ENCODE data around the gene ATP6V0A1. TPM values are rescaled to one million over a fixed set of nuclear protein-coding genes. Genes with fewer than 3 reads are reported as not detected.

The ATP6V0A1 gene
- total RNA-seq, 1 experiment from 2014 or later, result 55.1 TPM

- 0 out of 2 replicates have a peak within 1 kb of the TSS, but pooled peaks have one; percentile 12 for H3K27ac ChIP-seq
- H4K20me1 ChIP-seq (ENCODE audit: insufficient read depth), result no peaks in the 10 kb centered on the region; the same call in 1 of the 2 replicates
- peak within 1 kb of the TSS; percentile 90 for H3K4me2 ChIP-seq
- intact Hi-C loops (cut with micrococcal nuclease; ENCODE audit: unreplicated experiment), result loop anchor here (1.0 to 5.0 kb wide), 3 partner anchors 34 to 254 kb away; partner anchors contain the start of genes PLEKHH3 and STAT3
- H3K36me3 ChIP-seq (ENCODE audit: low read depth), result no peaks in the 10 kb centered on the region
- peaks cover 38% of the 10 kb centered on the region for H3K79me2 ChIP-seq (ENCODE audit: low read depth)
- no TSS peak for BruUV-seq (replicated peaks)
- H3F3A ChIP-seq (ENCODE audit: insufficient read depth, low read depth), result peaks cover 44% of the 10 kb centered on the region
- peak within 1 kb of the TSS; percentile 76 for H3K4me3 ChIP-seq
- no peaks in the 10 kb centered on the region for H3K9me2 ChIP-seq (ENCODE audit: insufficient read depth)
- POLR2A ChIA-PET (ENCODE audit: unreplicated experiment), result interaction anchor here (0.5 to 1.6 kb wide), 19 partner anchors 8 to 1317 kb away, joined by 3 to 23 read pairs (median 5); partner anchors contain the start of gene STAT3
- peak within 1 kb of the TSS; percentile 95 for H2AFZ ChIP-seq
- CTCF ChIA-PET, result interaction anchor here (0.6 to 1.2 kb wide), 8 partner anchors 13 to 459 kb away, joined by 3 to 8 read pairs (median 4); partner anchors contain the start of gene STAT3
- no peaks in the 10 kb centered on the region for H3K9me3 ChIP-seq (ENCODE audit: insufficient read depth, low read depth)
- peak; percentile 82 to 97 for DNase-seq
- TF ChIP-seq, protein P1, sequence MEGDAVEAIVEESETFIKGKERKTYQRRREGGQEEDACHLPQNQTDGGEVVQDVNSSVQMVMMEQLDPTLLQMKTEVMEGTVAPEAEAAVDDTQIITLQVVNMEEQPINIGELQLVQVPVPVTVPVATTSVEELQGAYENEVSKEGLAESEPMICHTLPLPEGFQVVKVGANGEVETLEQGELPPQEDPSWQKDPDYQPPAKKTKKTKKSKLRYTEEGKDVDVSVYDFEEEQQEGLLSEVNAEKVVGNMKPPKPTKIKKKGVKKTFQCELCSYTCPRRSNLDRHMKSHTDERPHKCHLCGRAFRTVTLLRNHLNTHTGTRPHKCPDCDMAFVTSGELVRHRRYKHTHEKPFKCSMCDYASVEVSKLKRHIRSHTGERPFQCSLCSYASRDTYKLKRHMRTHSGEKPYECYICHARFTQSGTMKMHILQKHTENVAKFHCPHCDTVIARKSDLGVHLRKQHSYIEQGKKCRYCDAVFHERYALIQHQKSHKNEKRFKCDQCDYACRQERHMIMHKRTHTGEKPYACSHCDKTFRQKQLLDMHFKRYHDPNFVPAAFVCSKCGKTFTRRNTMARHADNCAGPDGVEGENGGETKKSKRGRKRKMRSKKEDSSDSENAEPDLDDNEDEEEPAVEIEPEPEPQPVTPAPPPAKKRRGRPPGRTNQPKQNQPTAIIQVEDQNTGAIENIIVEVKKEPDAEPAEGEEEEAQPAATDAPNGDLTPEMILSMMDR (conservative IDR thresholded peaks at IDR 0.05), result no peak
- no peak for TF ChIP-seq EZH2 (IDR thresholded peaks at IDR 0.05; ENCODE audit: low read depth)
- H3K4me1 ChIP-seq (replicated peaks; ENCODE audit: insufficient read depth), result peaks cover 43% of the 10 kb centered on the region
- H3K27me3 ChIP-seq (ENCODE audit: insufficient read depth, low read depth), result no peaks in the 10 kb centered on the region
Measured at GRCh38 chr17:42422958-42423712, 35.5 kb upstream of the ATP6V0A1 start, which contains the start of gene CAVIN1. TSS of gene CAVIN1 (minus strand) at chr17:42423256. CDS start at chr17:42423097, 159 bp downstream.

DNA sequence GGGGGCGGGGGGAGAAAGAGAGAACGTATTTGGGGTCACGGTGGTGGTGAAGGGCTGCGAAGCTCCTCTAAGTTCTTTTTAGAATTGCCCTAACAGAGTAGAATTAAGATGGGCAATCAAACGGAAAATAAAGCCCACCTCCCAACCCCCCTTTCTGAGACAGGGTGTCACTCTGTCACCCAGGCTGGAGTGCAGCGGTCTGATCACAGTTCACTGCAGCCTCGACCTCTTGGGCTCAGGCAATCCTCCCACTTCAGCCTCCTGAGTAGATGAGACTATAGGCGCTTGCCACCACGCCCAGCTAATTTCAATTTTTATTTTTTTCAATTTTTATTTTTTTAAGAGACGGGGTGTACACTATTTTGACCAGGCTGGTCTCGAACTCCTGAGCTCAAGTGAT lies 34.9 kb upstream of the ATP6V0A1 start:
- intact Hi-C loops (cut with micrococcal nuclease; ENCODE audit: unreplicated experiment), result loop anchor here (1.0 to 5.0 kb wide), 3 partner anchors 35 to 254 kb away; partner anchors contain the start of genes PLEKHH3 and STAT3
- Histone ChIP-seq H2AFZ (0 out of 2 replicates have a peak overlapping the region, but pooled peaks have one; percentile 95), H3K9me2 (ENCODE audit: insufficient read depth) (no peaks in the 10 kb centered on the region), H3K4me2 (peak overlapping the region; percentile 90), H4K20me1 (ENCODE audit: insufficient read depth) (no peaks in the 10 kb centered on the region; the same call in 1 of the 2 replicates), H3K36me3 (ENCODE audit: low read depth) (no peaks in the 10 kb centered on the region), H3K4me1 (replicated peaks; ENCODE audit: insufficient read depth) (peaks cover 46% of the 10 kb centered on the region), H3K9me3 (ENCODE audit: insufficient read depth, low read depth) (no peaks in the 10 kb centered on the region), H3K27me3 (ENCODE audit: insufficient read depth, low read depth) (no peaks in the 10 kb centered on the region), H3K27ac (0 out of 2 replicates have a peak overlapping the region, but pooled peaks have one; percentile 12), H3F3A (ENCODE audit: insufficient read depth, low read depth) (peaks cover 47% of the 10 kb centered on the region), H3K4me3 (peak overlapping the region; percentile 76), H3K79me2 (ENCODE audit: low read depth) (peaks cover 31% of the 10 kb centered on the region)
- ChIA-PET CTCF (interaction anchor here (0.6 to 1.2 kb wide), 3 partner anchors 35 to 460 kb away, joined by 3 to 5 read pairs (median 3); partner anchors contain the start of gene STAT3), POLR2A (ENCODE audit: unreplicated experiment) (interaction anchor here (0.6 to 1.6 kb wide), 15 partner anchors 9 to 1317 kb away, joined by 3 to 23 read pairs (median 5); partner anchors contain the start of gene STAT3)
- no peak for DNase-seq
- TF ChIP-seq EZH2 (IDR thresholded peaks at IDR 0.05; ENCODE audit: low read depth), result no peak
- TF ChIP-seq, protein P1 (conservative IDR thresholded peaks at IDR 0.05), result no peak
- BruUV-seq (replicated peaks), result TSS peak; percentile 65

DNA sequence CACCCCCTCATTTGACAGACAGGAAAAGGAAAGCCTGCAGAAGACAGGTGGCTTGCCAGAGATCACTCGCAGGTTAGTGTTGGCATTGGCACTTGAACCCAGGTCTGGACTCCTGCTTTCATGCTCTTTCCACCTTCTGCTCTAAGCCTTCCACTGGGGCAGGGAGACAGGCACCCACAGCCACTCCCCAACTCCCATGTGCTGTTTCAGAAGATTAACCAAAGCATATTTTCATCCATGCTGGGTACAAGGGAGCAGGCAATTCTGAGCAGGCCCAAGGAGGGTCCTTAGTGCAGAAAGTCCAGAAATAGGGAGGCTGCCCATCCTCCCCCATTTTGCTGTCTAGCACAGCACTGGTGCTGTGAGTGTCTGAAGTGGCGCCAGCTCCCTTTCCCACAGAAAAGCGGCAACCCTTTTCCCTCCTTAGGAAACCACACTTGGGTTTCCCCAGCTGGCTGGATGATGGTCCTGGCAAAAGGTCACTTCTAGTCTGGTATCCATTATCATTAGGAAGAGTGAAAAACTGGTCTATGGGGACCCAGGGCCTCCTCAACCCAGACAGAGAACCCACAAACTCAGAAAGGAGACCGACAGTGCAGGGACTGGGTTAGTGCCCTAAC lies 33.6 kb upstream of the ATP6V0A1 start:
- Histone ChIP-seq H2AFZ (no peak overlapping the region), H3K79me2 (ENCODE audit: low read depth) (peaks cover 21% of the 10 kb centered on the region), H3K27ac (no peak overlapping the region), H3K9me2 (ENCODE audit: insufficient read depth) (no peaks in the 10 kb centered on the region), H3F3A (ENCODE audit: insufficient read depth, low read depth) (peaks cover 37% of the 10 kb centered on the region), H3K36me3 (ENCODE audit: low read depth) (no peaks in the 10 kb centered on the region), H3K9me3 (ENCODE audit: insufficient read depth, low read depth) (no peaks in the 10 kb centered on the region), H4K20me1 (ENCODE audit: insufficient read depth) (no peaks in the 10 kb centered on the region; the same call in 1 of the 2 replicates), H3K27me3 (ENCODE audit: insufficient read depth, low read depth) (no peaks in the 10 kb centered on the region), H3K4me2 (no peak overlapping the region), H3K4me1 (replicated peaks; ENCODE audit: insufficient read depth) (peaks cover 36% of the 10 kb centered on the region), H3K4me3 (no peak overlapping the region)
- CTCF ChIA-PET, result no interaction called here
- DNase-seq, result no peak
- POLR2A ChIA-PET (ENCODE audit: unreplicated experiment), result interaction anchor here (0.6 kb wide), 1 partner anchor 94 kb away, joined by 4 read pairs; no protein-coding TSS in a partner anchor
- no TSS peak for BruUV-seq (replicated peaks)
- intact Hi-C loops (cut with micrococcal nuclease; ENCODE audit: unreplicated experiment), result loop anchor here (5.0 kb wide), 1 partner anchor 252 kb away; the partner anchor contains the start of gene PLEKHH3
- TF ChIP-seq EZH2 (IDR thresholded peaks at IDR 0.05; ENCODE audit: low read depth), result no peak
- TF ChIP-seq, protein P1 (conservative IDR thresholded peaks at IDR 0.05), result no peak
